ENCODE data around the gene PKDREJ.

The PKDREJ gene

GRCh38 chr22:46239261-46240048 is 23.7 kb downstream of the PKDREJ start:
- no peak for DNase-seq (ENCODE audit: low read depth)

GRCh38 chr22:46238541-46238940 is 24.6 kb downstream of the PKDREJ start:
- no peak for DNase-seq (ENCODE audit: low read depth)

- DNase-seq (ENCODE audit: low read depth), result no peak
Observed at GRCh38 chr22:46237453-46238124, 25.6 kb downstream of the PKDREJ start.

- DNase-seq (ENCODE audit: low read depth), result no peak
Observed at GRCh38 chr22:46234969-46235368, 28.2 kb downstream of the PKDREJ start.

- no peak for DNase-seq (ENCODE audit: low read depth)
Observed at GRCh38 chr22:46233231-46233630, 29.9 kb downstream of the PKDREJ start.

- DNase-seq (ENCODE audit: low read depth), result no peak
Observed at GRCh38 chr22:46230262-46230901, 32.8 kb downstream of the PKDREJ start.

GRCh38 chr22:46229701-46230100 is 33.4 kb downstream of the PKDREJ start:
- no peak for DNase-seq (ENCODE audit: low read depth)

GRCh38 chr22:46226577-46226976 is 36.6 kb downstream of the PKDREJ start:
- no peak for DNase-seq (ENCODE audit: low read depth)

GRCh38 chr22:46225631-46226030 is 37.5 kb downstream of the PKDREJ start:
- no peak for DNase-seq (ENCODE audit: low read depth)

- no peak for DNase-seq (ENCODE audit: low read depth)
Observed at GRCh38 chr22:46224898-46225290, 38.2 kb downstream of the PKDREJ start.

GRCh38 chr22:46224044-46224897 is 38.9 kb downstream of the PKDREJ start:
- DNase-seq (ENCODE audit: low read depth), result no peak

GRCh38 chr22:46220921-46221320 is 42.2 kb downstream of the PKDREJ start:
- DNase-seq (ENCODE audit: low read depth), result no peak

- DNase-seq (ENCODE audit: low read depth), result no peak
Observed at GRCh38 chr22:46219636-46220035, 43.5 kb downstream of the PKDREJ start.

- DNase-seq (ENCODE audit: low read depth), result no peak
Observed at GRCh38 chr22:46214616-46215015, 48.5 kb downstream of the PKDREJ start.

- no peak for DNase-seq (ENCODE audit: low read depth)
Observed at GRCh38 chr22:46214149-46214548, 49.0 kb downstream of the PKDREJ start.

- no peak for DNase-seq (ENCODE audit: low read depth)
Observed at GRCh38 chr22:46213052-46213451, 50.1 kb downstream of the PKDREJ start.

- DNase-seq (ENCODE audit: low read depth), result no peak
Observed at GRCh38 chr22:46212195-46212594, 50.9 kb downstream of the PKDREJ start.

GRCh38 chr22:46209262-46209661 is 53.9 kb downstream of the PKDREJ start:
- DNase-seq (ENCODE audit: low read depth), result no peak
